HCT116 (cell line): Measurements from ENCODE around the gene BBS10. TPM values are rescaled to one million over a fixed set of nuclear protein-coding genes. Genes with fewer than 3 reads are reported as not detected.

Source experiments
- ATAC-seq: fragments of 200-7000 bp; cut with Tn5 transposase; 2 replicates; pipeline ENCODE4 v1.9.1; 2020; ENCODE audit warnings: mild to moderate bottlenecking, moderate library complexity
- BruUV-seq: library from RNA; stranded (reverse); fragments of 400-500 nt; replicated peaks from 2 replicates; lab custom pipeline; 2021; lab: Mats Ljungman, UMichigan
- CTCF ChIA-PET: fragments of 300-600 bp; sonication (Branson Sonifier 250); formaldehyde crosslinking; loops from one replicate; lab custom pipeline; 2021; ENCODE audit warnings: antibody characterized with exemption; lab: Charles Lee
- POLR2A ChIA-PET: fragments of 300-600, 350-600 bp; sonication (Branson Sonifier 250); formaldehyde crosslinking; loops from one replicate; lab custom pipeline; 2021; ENCODE audit warnings: antibody characterized with exemption; lab: Charles Lee
- RAD21 ChIA-PET, 2 experiments: fragments of 300-600 bp; sonication (Branson Sonifier 250); formaldehyde crosslinking; loops; one replicate each; lab custom pipeline; 2023; ENCODE audit warnings: low total read pairs in 2 of 2; ENCODE audit not compliant: uncharacterized antibody in 2 of 2, unreplicated experiment in 2 of 2, low non-redundant PET in 1 of 2; lab: Charles Lee
- DNase-seq: peaks from one replicate; pipeline ENCODE4 v3.0.0-alpha.2; 2010; ENCODE audit warnings: low read depth, low spot score
- H2AFZ ChIP-seq: fragments of 200-600 bp; shearing (Covaris generic), sonication (generic); 2 replicates; pipeline ENCODE4 v1.6.1; 2017; ENCODE audit warnings: low read depth, mixed run types, mixed read lengths, antibody characterized with exemption, low read length; ENCODE audit not compliant: poor library complexity, severe bottlenecking
- H3K27ac ChIP-seq: 2 replicates; pipeline ENCODE4 v1.5.1; 2012; ENCODE audit warnings: low read depth, low read length
- H3K27me3 ChIP-seq: fragments of 200-600 bp; sonication (generic); 2 replicates; pipeline ENCODE4 v1.6.1; 2016; ENCODE audit warnings: mixed run types, low read length, mixed read lengths; ENCODE audit not compliant: insufficient read depth
- H3K36me3 ChIP-seq, 2 experiments: fragments of 200-500 bp in 1 of 2; fragments of 200-600 bp in 1 of 2; sonication (Bioruptor generic) in 1 of 2; sonication (generic) in 1 of 2; 2 replicates each; pipeline versions ENCODE4 v1.5.1 to v1.6.1; 2014 to 2016; ENCODE audit warnings: low read length in 2 of 2, inconsistent platforms in 1 of 2, mixed read lengths in 1 of 2, mixed run types in 1 of 2; ENCODE audit not compliant: insufficient read depth in 2 of 2, control insufficient read depth in 1 of 2
- H3K4me1 ChIP-seq, 2 experiments: fragments of 200-600 bp in 1 of 2; sonication (generic) in 1 of 2; 2 replicates each; pipeline versions ENCODE4 v1.5.1 to v1.6.1; 2012 to 2017; ENCODE audit warnings: low read length in 2 of 2, inconsistent platforms in 1 of 2, mild to moderate bottlenecking in 1 of 2, mixed read lengths in 1 of 2, mixed run types in 1 of 2, moderate library complexity in 1 of 2; ENCODE audit not compliant: insufficient read depth in 2 of 2, control insufficient read depth in 1 of 2
- H3K4me2 ChIP-seq: fragments of 200-600 bp; sonication (generic); 2 replicates; pipeline ENCODE4 v1.6.1; 2017; ENCODE audit warnings: mixed run types, low read length, mixed read lengths
- H3K4me3 ChIP-seq, 2 experiments: fragments of 200-600 bp in 1 of 2; sonication (generic) in 1 of 2; replicated peaks in 1 of 2; 2 replicates each; pipeline ENCODE4 v1.5.1; 2011 to 2016; ENCODE audit warnings: low read length in 2 of 2, control low read depth in 1 of 2, low read depth in 1 of 2, mild to moderate bottlenecking in 1 of 2, mixed read lengths in 1 of 2, mixed run types in 1 of 2
- H3K79me2 ChIP-seq: fragments of 200-600 bp; sonication (generic); 2 replicates; pipeline ENCODE4 v1.6.1; 2017; ENCODE audit warnings: mild to moderate bottlenecking, mixed run types, low read length, moderate library complexity, mixed read lengths; ENCODE audit not compliant: insufficient read depth
- H3K9ac ChIP-seq: fragments of 200-600 bp; sonication (generic); 2 replicates; pipeline ENCODE4 v1.6.1; 2016; ENCODE audit warnings: low read length, mixed read lengths
- H3K9me2 ChIP-seq: fragments of 200-600 bp; sonication (generic), shearing (Covaris generic); 2 replicates; pipeline ENCODE4 v1.6.1; 2017; ENCODE audit warnings: mixed run types, mild to moderate bottlenecking, moderate library complexity; ENCODE audit not compliant: insufficient read depth
- H3K9me3 ChIP-seq, 2 experiments: fragments of 200-500 bp in 1 of 2; fragments of 200-600 bp in 1 of 2; sonication (Bioruptor generic) in 1 of 2; sonication (generic) in 1 of 2; 2 replicates each; pipeline ENCODE4 v1.6.1; 2014 to 2017; ENCODE audit warnings: low read length in 2 of 2, mixed read lengths in 2 of 2, inconsistent platforms in 1 of 2, low read depth in 1 of 2, mild to moderate bottlenecking in 1 of 2, mixed run types in 1 of 2, moderate library complexity in 1 of 2; ENCODE audit not compliant: control insufficient read depth in 1 of 2, insufficient read depth in 1 of 2
- H4K20me1 ChIP-seq: fragments of 200-600 bp; sonication (generic), shearing (Covaris generic); 2 replicates; pipeline ENCODE4 v1.6.1; 2017; ENCODE audit warnings: mixed run types, mild to moderate bottlenecking, moderate library complexity; ENCODE audit not compliant: insufficient read depth
- EGR1 ChIP-seq: IDR thresholded peaks from 2 replicates; pipeline ENCODE4 v1.6.1; 2012; ENCODE audit warnings: low read depth
- JUND ChIP-seq: IDR thresholded peaks from 2 replicates; pipeline ENCODE4 v1.6.1; 2012
- POLR2A ChIP-seq: IDR thresholded peaks from 2 replicates; pipeline ENCODE4 v1.7.0; 2011; ENCODE audit warnings: borderline replicate concordance; ENCODE audit not compliant: insufficient read depth, insufficient read length; ENCODE audit errors: extremely low read depth
- POLR2AphosphoS5 ChIP-seq: IDR thresholded peaks from 2 replicates; pipeline ENCODE4 v1.6.1; 2011; ENCODE audit warnings: mild to moderate bottlenecking, low read depth, low read length, moderate library complexity
- SIN3A ChIP-seq: IDR thresholded peaks from 2 replicates; pipeline ENCODE4 v1.6.1; 2012; ENCODE audit warnings: low read depth
- YY1 ChIP-seq: IDR thresholded peaks from 2 replicates; pipeline ENCODE4 v1.6.1; 2011; ENCODE audit warnings: low read length, low read depth, moderate library complexity, mild to moderate bottlenecking; ENCODE audit not compliant: insufficient replicate concordance; ENCODE audit errors: extremely low read depth
- ZFX ChIP-seq: fragments of 450-650 bp; IDR thresholded peaks from 2 replicates; pipeline ENCODE4 v1.6.1; 2017
- ZNF274 ChIP-seq: fragments of 200-500 bp; sonication (Bioruptor generic); IDR thresholded peaks from 2 replicates; pipeline ENCODE4 v1.6.1; 2014; ENCODE audit warnings: mild to moderate bottlenecking, low read depth, low read length, inconsistent platforms
- intact Hi-C: fragments of 100-400 bp; cut with micrococcal nuclease; formaldehyde crosslinking; loops from 2 replicates; pipeline ENCODE4 v1.10.0; 2022
- total RNA-seq: library from RNA; stranded (reverse); gene quantifications from one replicate; pipeline ENCODE4 v1.2.1, GENCODE V29; 2021; ENCODE audit not compliant: unreplicated experiment
- TF ChIP-seq, protein P1 (sequence below): IDR thresholded peaks from 2 replicates; pipeline ENCODE4 v1.6.1; 2012
- TF ChIP-seq, protein P2 (sequence below): IDR thresholded peaks from 2 replicates; pipeline ENCODE4 v1.6.1; 2012
- TF ChIP-seq, protein P3 (sequence below), 3 experiments: fragments of 200-600 bp in 1 of 3; sonication (generic) in 1 of 3; IDR thresholded peaks in 2 of 3; conservative IDR thresholded peaks in 1 of 3; 2 replicates each; pipeline ENCODE4 v1.5.1; 2012 to 2017; ENCODE audit warnings: low read depth in 2 of 3, low read length in 2 of 3, antibody characterized with exemption in 1 of 3, borderline replicate concordance in 1 of 3, control low read depth in 1 of 3, mild to moderate bottlenecking in 1 of 3, mixed read lengths in 1 of 3, mixed run types in 1 of 3, moderate library complexity in 1 of 3; ENCODE audit not compliant: insufficient read depth in 1 of 3

BBS10 gene
- total RNA-seq, 1 experiment from 2014 or later = 27.1 TPM

GRCh38 chr12:76303365-76303764 is 44.9 kb downstream of the BBS10 start (continued):
- TF ChIP-seq EGR1 (no peak), ZFX (no peak)

GRCh38 chr12:76300297-76300665 is 47.9 kb downstream of the BBS10 start:
- intact Hi-C loops = no loop called here
- ChIA-PET CTCF (no interaction called here), POLR2A (no interaction called here), RAD21 (no interaction called here)
- ATAC-seq (peak; percentile 34; the same call in 1 of the 2 replicates), DNase-seq (no peak)
- no peaks in the 10 kb centered on the region for H3K9me3 ChIP-seq
- H3K27ac ChIP-seq = no peak overlapping the region
- H2AFZ ChIP-seq = peak overlapping the region; percentile 45
- H3K9ac ChIP-seq = no peak overlapping the region
- no peak overlapping the region for H3K4me3 ChIP-seq
- H3K79me2 ChIP-seq = no peaks in the 10 kb centered on the region
- peak overlapping the region; percentile 59 for H3K4me2 ChIP-seq
- H3K9me2 ChIP-seq = no peaks in the 10 kb centered on the region
- no peaks in the 10 kb centered on the region for H3K36me3 ChIP-seq
- no peak for TF ChIP-seq JUND
- TF ChIP-seq, protein P1, sequence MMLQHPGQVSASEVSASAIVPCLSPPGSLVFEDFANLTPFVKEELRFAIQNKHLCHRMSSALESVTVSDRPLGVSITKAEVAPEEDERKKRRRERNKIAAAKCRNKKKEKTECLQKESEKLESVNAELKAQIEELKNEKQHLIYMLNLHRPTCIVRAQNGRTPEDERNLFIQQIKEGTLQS = no peak
- TF ChIP-seq, protein P2, sequence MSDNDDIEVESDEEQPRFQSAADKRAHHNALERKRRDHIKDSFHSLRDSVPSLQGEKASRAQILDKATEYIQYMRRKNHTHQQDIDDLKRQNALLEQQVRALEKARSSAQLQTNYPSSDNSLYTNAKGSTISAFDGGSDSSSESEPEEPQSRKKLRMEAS = no peak
- peaks cover 0 to 12% of the 10 kb centered on the region in 2 experiments; a peak in 2 of 4 replicates for H3K4me1 ChIP-seq
- H3K27me3 ChIP-seq = no peaks in the 10 kb centered on the region
- no TSS peak for BruUV-seq
- H4K20me1 ChIP-seq = no peaks in the 10 kb centered on the region

DNA sequence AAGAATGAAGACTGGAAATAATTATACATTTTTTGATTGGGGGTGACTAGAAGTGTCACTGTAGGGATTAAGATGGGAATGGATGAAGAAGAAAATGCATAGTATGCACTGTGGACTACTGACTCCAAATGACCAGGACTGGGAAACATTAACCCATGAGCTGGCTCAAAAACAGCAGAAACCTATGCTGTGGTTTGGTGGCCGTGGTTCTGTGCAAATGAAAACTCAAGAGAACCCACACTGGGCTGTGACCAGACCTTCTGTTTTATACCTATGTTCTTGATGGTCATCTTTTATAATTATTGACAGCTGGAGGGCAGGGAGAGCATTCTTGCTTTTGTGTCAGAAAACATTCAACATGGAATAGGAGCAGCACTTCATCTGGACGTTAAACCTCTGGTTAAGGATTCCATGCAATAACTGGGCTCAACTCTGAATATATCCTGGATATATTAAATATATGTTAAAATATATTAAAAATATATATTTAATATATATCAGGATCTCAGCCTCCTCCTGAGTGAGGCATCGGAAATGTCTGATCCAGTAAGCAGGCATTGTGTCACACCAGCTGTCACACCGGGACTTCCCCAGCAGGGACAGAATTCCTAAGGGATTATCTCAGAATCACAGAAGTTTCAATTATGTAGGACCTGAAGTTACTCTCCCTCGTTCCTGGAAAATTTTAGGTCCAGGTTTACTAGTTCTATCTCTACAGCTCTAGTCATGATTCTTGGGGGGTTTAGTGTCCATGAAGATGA is 48.5 kb downstream of the BBS10 start:
- no peaks in the 10 kb centered on the region for H3K9me3 ChIP-seq
- ChIA-PET CTCF (no interaction called here), POLR2A (no interaction called here), RAD21 (no interaction called here)
- H3K9me2 ChIP-seq = no peaks in the 10 kb centered on the region
- no peaks in the 10 kb centered on the region for H3K79me2 ChIP-seq
- H3K4me2 ChIP-seq = peak overlapping the region; percentile 59
- H3K9ac ChIP-seq = no peak overlapping the region
- H3K27me3 ChIP-seq = no peaks in the 10 kb centered on the region
- H3K36me3 ChIP-seq = no peaks in the 10 kb centered on the region
- TF ChIP-seq SIN3A (no peak), ZNF274 (no peak), POLR2A (no peak), JUND (0 out of 2 replicates have a peak, but pooled peaks have one; percentile 12), YY1 (no peak), POLR2AphosphoS5 (no peak)
- TF ChIP-seq, protein P3, sequence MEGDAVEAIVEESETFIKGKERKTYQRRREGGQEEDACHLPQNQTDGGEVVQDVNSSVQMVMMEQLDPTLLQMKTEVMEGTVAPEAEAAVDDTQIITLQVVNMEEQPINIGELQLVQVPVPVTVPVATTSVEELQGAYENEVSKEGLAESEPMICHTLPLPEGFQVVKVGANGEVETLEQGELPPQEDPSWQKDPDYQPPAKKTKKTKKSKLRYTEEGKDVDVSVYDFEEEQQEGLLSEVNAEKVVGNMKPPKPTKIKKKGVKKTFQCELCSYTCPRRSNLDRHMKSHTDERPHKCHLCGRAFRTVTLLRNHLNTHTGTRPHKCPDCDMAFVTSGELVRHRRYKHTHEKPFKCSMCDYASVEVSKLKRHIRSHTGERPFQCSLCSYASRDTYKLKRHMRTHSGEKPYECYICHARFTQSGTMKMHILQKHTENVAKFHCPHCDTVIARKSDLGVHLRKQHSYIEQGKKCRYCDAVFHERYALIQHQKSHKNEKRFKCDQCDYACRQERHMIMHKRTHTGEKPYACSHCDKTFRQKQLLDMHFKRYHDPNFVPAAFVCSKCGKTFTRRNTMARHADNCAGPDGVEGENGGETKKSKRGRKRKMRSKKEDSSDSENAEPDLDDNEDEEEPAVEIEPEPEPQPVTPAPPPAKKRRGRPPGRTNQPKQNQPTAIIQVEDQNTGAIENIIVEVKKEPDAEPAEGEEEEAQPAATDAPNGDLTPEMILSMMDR (IDR thresholded peaks at IDR 0.05 in 2 of 3, conservative IDR thresholded peaks at IDR 0.05 in 1 of 3; ENCODE audit: borderline replicate concordance in 1 of 3, insufficient read depth in 1 of 3, low read depth in 2 of 3, low read length in 2 of 3) = no peak
- H2AFZ ChIP-seq = peak overlapping the region; percentile 45
- no peaks in the 10 kb centered on the region for H4K20me1 ChIP-seq
- H3K4me3 ChIP-seq = no peak overlapping the region
- peaks cover 0 to 12% of the 10 kb centered on the region in 2 experiments; a peak in 2 of 4 replicates for H3K4me1 ChIP-seq
- intact Hi-C loops = no loop called here
- ATAC-seq (peak; percentile 73), DNase-seq (peak; percentile 12)
- BruUV-seq = no TSS peak
- no peak overlapping the region for H3K27ac ChIP-seq
